ENCODE results near the gene SLC25A21.

The SLC25A21 gene

GRCh38 chr14:36750244-36750643 is 422.2 kb downstream of the SLC25A21 start:
- no peak for TF ChIP-seq ZNF292 (tag by site-specific recombination; IDR thresholded peaks at IDR 0.05; ENCODE audit: borderline replicate concordance, low read depth)
- no peak for TF ChIP-seq ZNF510 (tag by site-specific recombination; IDR thresholded peaks at IDR 0.05; ENCODE audit: insufficient replicate concordance)
- no peak for TF ChIP-seq ZNF274 (IDR thresholded peaks at IDR 0.05; ENCODE audit: low read length)
- no peak for TF ChIP-seq ZNF274 (tag by site-specific recombination; IDR thresholded peaks at IDR 0.05; ENCODE audit: borderline replicate concordance)
- no peak for TF ChIP-seq ZNF513 (tag by site-specific recombination; IDR thresholded peaks at IDR 0.05)
- TF ChIP-seq ZFP37 (tag by site-specific recombination; IDR thresholded peaks at IDR 0.05) = no peak
- no peak for TF ChIP-seq ZNF23 (tag by site-specific recombination; IDR thresholded peaks at IDR 0.05; ENCODE audit: borderline replicate concordance)
- TF ChIP-seq ZNF114 (tag by site-specific recombination; IDR thresholded peaks at IDR 0.05) = no peak
- TF ChIP-seq ZIC2 (tag by site-specific recombination; IDR thresholded peaks at IDR 0.05) = no peak
- TF ChIP-seq TCF7L2 (IDR thresholded peaks at IDR 0.05; ENCODE audit: borderline replicate concordance, low read depth, low read length) = no peak
- TF ChIP-seq ZNF132 (tag by site-specific recombination; IDR thresholded peaks at IDR 0.05; ENCODE audit: borderline replicate concordance) = no peak
- TF ChIP-seq ZNF580 (tag by site-specific recombination; IDR thresholded peaks at IDR 0.05) = no peak
- TF ChIP-seq ZNF202 (tag by site-specific recombination; IDR thresholded peaks at IDR 0.05; ENCODE audit: borderline replicate concordance) = no peak
- TF ChIP-seq ZNF664 (tag by site-specific recombination; IDR thresholded peaks at IDR 0.05) = no peak
- TF ChIP-seq PRDM4 (tag by site-specific recombination; IDR thresholded peaks at IDR 0.05) = no peak
- TF ChIP-seq ZNF654 (tag by site-specific recombination; IDR thresholded peaks at IDR 0.05; ENCODE audit: low read depth) = no peak
- TF ChIP-seq EGR2 (tag by site-specific recombination; IDR thresholded peaks at IDR 0.05; ENCODE audit: low read depth) = no peak
- no peak for TF ChIP-seq ZNF366 (tag by site-specific recombination; conservative IDR thresholded peaks at IDR 0.05)
- ChIA-PET CTCF (interaction anchor here (0.7 to 1.2 kb wide), 3 partner anchors 44 to 192 kb away, joined by 3 to 4 read pairs (median 3); no protein-coding TSS in a partner anchor), POLR2A (no interaction called here)
- Histone ChIP-seq H3K4me1 (ENCODE audit: control insufficient read depth, insufficient read depth, low read length) (no peaks in the 10 kb centered on the region), H3K36me3 (ENCODE audit: control insufficient read depth in 2 of 2, insufficient read depth in 1 of 2, low read length in 2 of 2) (no peaks in the 10 kb centered on the region), H3K9me3 (ENCODE audit: control insufficient read depth, insufficient read depth, low read depth, low read length) (no peaks in the 10 kb centered on the region), H3K4me3 (ENCODE audit: low read depth, low read length) (no peak overlapping the region), H3K27ac (ENCODE audit: extremely low read depth, low read depth, low read length) (no peak overlapping the region)

- H3K36me3 ChIP-seq (ENCODE audit: control insufficient read depth in 2 of 2, insufficient read depth in 1 of 2, low read length in 2 of 2) = no peaks in the 10 kb centered on the region
- no peaks in the 10 kb centered on the region for H3K9me3 ChIP-seq (ENCODE audit: control insufficient read depth, insufficient read depth, low read depth, low read length)
- no peak overlapping the region for H3K27ac ChIP-seq (ENCODE audit: extremely low read depth, low read depth, low read length)
- no peaks in the 10 kb centered on the region for H3K4me1 ChIP-seq (ENCODE audit: control insufficient read depth, insufficient read depth, low read length)
- ChIA-PET CTCF (interaction anchor here (0.6 to 3.1 kb wide), 18 partner anchors 9 to 403 kb away, joined by 3 to 30 read pairs (median 4); no protein-coding TSS in a partner anchor), POLR2A (no interaction called here)
- no peak overlapping the region for H3K4me3 ChIP-seq (ENCODE audit: low read depth, low read length)
- TF ChIP-seq ZNF561 (tag by site-specific recombination; IDR thresholded peaks at IDR 0.05; ENCODE audit: borderline replicate concordance) (no peak), ZIC2 (tag by site-specific recombination; IDR thresholded peaks at IDR 0.05) (no peak), BCL11A (tag by site-specific recombination; IDR thresholded peaks at IDR 0.05; ENCODE audit: low read depth) (no peak), ZNF776 (tag by site-specific recombination; IDR thresholded peaks at IDR 0.05; ENCODE audit: borderline replicate concordance) (no peak), ZNF16 (tag by site-specific recombination; IDR thresholded peaks at IDR 0.05; ENCODE audit: low read depth) (no peak), ZNF280C (tag by site-specific recombination; IDR thresholded peaks at IDR 0.05) (no peak), ZBTB1 (tag by site-specific recombination; IDR thresholded peaks at IDR 0.05) (no peak), ZNF248 (tag by site-specific recombination; IDR thresholded peaks at IDR 0.05) (no peak), ZBTB26 (tag by site-specific recombination; optimal IDR thresholded peaks at IDR 0.05) (no peak), KLF9 (tag by site-specific recombination; IDR thresholded peaks at IDR 0.05; ENCODE audit: low read depth) (no peak), GLI2 (tag by site-specific recombination; IDR thresholded peaks at IDR 0.05; ENCODE audit: borderline replicate concordance, low read depth) (no peak)
Observed at GRCh38 chr14:36748610-36749213, 423.7 kb downstream of the SLC25A21 start.
